IPS DF 4.7 (cell line): ENCODE data around the gene DENND4B.
"Not testable (repeated sequence)": the region's sequence is repeated elsewhere in the genome, so short reads cannot be mapped to it uniquely, and the experiment has no call there.

Experiments
- DNase-seq: peaks from one replicate; pipeline ENCODE4 v3.0.0-alpha.2; 2013; ENCODE audit warnings: low spot score; ENCODE audit errors: extremely low read depth

DENND4B gene

DNA sequence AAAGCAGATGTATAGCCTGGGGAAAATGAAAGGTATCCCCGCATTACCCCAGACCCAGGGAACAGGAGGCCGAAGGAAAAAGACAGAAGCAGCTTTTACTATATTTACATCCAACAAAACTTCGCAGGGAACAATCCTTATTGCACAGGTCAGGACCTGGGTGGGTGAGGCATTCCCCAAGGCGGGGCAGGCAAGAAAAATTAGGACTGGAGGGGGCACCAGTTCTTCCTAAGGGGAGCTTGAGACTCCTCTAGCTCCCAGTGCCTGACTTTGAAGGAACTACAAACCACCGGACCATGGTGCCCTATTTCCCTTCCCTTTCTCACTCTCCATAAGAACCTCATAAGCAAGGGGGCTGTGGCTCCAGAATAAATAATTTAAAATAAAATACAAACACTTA, 17.1 kb downstream of the DENND4B start:
- DNase-seq: no peak

DNA sequence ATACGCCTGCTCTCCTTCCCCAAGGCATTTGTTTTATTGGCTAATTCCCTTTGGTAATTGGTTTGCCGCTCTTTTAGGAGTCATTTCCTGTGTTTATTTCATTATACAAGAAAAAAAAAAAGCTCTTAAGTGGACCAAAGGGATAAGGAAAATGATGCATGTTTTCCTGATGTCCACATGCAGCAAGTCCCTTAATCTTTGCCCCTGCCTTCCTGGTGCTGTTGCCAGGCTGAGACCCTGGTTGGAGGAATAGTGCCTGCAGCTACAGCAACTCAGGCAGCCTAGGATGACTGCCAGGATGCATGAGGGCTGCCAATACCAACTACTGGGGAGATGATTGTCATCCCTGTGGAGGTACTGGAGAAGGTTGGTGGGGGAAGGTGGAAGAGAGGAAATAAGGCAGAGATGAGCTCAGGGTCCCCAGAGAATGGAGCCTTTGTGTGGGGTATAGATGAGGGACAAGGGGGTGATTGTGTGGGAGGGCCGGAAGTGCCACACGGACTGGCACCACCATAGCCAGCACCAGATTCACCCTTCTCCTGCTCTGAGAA, 17.7 kb downstream of the DENND4B start:
- no peak for DNase-seq

DNA sequence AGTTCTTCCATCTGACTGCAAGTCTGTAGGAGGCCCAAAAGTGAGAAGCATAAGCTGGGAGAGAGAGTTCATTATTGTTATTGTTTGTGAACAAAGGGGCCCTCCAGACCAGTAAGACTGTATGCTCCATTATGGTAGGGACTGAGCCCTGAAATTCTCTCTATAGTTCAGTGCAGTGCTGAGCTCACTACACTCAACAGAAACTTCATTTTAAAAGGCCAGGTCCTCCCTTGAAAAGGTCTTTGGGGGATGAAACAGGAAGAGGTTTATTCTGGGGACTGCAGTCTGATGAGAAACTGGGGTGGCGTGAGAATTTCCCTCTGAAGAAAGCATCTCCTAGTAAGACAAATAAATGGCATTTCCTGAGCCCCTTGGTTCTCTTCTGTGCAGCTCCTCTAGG, 18.3 kb downstream of the DENND4B start:
- DNase-seq: no peak

DNA sequence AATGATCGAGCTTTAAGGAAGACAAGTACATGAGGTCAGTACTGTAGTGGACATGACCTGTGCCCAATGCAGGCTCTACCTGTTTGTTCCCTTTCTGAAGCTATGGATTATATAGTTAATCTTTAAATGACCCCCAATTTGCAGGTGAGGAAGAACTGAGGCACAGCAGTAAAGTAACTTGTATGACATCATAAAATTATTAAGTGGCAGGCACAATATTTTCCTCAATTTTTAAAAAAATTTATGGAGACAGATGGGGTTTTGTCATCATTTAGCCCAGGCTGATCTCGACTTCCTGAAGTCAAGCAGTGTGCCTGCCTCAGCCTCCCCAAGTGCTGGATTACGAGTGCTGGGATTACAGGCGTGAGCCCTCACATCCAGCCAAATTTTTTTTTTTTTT, 20.1 kb downstream of the DENND4B start:
- no peak for DNase-seq

DNA sequence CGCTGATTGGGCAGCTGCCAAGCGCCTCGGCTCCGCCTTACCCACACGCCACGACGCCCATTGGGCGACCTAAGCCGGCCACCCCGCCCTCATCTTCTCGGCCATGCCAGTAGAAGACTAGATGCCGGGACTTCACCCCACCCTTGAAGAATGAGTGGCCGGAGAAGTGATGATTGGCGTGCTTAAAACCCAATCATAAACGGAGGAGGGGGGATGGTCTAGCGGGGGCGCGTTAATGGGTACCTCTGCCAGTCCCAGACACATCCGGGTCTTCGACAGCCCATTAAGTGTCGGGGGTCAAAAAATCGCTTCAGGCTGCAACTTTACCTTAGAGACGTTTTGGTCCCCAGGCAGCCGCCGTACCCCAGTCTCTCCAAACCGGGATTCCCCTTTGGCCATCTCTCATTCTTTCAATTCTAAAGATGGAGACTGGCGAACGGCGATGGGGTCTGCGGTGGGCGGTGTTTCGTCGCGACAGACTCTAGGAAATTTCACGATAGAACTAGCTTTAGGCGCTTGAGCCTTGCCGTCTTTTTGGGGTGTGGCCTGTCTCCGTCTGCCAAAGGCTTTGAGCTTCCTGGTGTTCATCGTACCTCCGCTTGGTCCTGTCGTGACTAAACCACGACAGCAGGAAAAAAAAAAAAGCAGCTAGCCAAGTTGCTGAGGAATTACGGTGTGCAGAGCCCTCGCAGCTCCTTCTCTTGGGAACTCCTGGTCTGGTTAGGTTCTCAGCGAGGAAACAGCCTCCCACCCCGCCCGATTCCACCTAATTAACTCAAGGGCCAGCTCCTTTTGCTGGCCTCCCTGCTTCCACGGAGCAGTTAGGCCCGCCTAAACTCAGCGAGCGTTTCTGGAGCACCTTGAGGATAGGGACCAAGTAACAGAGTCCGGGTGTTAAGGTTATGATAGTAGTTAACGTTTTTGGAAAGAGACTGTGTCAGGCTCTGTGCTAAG, 23.3 kb downstream of the DENND4B start, which contains the start of gene GATAD2B:
TSS of gene GATAD2B (minus strand) at position 1 of the 954 bp plus-strand sequence. CDS start 94,625 bp downstream, outside the sequence.
- DNase-seq: peak; percentile 99

DNA sequence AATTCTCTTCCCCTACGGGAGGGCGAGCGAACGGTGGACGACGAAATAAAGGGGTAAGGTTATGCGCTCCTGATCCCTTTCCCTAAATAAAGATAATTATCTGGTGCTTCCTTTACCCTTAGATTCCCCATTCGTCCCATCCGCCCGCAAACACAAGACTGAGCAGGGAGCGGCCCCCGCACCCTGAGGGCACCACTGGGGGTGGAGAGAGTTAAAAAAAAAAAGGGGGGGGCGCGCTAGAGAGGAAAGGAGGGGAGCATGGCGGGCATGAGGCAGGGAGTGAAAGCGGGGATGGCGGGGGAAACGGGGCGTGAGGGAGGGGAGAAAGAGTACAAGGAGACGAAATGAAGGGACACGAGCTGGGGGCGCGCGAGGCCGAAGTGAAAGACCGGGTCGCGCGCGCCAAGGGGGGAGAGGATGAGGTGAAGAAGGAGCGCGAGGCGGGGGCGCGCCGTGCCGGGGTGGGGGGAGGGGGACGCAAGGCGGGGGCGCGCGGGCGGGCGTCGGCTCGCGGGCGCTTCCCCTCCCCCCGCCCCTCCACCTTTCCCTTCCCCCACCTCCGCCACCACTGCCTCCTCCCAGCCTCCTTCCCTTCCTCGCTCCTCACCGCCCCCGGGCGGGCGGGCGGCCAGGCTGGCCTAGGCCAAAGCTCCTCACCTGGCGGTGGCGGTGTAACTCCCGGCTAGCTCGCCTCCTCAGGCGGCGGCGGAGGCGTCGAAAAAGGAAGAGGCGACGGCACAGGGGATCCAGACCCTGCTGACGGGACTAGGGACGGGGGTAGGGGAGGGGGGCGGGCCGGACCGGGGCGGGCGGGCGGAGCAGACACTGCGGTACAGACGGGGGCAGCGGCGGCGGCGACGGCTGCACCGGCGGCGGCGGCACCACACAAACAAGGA, 24.2 kb downstream of the DENND4B start:
- DNase-seq: no peak

DNA sequence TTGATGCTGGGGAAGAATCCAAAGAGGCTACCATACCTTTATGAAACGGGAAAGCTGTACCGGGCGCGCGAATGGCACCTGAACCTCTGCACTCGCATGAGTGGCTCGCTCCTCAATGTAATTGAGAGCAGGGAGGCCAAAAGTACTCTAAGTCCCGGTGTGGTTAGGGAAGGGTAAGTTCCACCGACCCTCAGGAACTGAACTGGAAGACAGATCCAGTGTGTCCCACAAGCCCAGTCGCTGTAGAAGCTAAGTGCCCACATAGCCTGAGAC, 24.8 kb downstream of the DENND4B start:
- DNase-seq: no peak

DNA sequence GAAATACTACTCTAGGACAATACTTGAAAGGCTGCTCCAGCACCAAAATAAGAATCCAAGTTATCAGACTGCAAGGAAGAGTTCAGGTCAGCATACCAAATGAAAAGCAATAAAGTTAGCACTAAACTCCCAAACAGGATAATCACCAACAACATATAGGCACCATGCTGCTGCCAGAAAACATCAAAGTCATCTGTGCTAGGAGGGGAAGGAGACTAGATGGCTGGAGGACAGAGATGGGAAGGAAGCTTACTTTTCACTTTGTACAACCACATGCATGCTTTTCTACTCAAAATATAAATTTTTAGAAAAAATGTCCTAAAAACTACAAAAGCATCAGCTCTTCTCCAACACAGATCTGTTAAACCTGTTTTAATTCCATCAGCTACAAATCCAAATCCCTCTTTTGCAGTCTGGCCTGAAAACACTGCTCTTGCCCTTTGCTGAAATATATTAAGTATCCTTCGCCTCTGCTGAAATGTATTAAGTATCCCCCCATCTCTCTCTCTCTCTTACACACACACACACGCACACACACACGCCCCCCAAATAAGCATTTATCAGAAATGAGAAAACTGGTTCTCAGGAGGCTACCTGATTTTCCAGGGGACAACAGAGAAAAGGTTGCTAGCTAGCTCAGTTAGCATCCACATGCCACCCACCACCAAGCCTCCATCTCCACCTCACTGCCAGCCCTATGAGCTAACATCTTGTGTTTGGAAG, 25.3 kb downstream of the DENND4B start:
- no peak for DNase-seq

DNA sequence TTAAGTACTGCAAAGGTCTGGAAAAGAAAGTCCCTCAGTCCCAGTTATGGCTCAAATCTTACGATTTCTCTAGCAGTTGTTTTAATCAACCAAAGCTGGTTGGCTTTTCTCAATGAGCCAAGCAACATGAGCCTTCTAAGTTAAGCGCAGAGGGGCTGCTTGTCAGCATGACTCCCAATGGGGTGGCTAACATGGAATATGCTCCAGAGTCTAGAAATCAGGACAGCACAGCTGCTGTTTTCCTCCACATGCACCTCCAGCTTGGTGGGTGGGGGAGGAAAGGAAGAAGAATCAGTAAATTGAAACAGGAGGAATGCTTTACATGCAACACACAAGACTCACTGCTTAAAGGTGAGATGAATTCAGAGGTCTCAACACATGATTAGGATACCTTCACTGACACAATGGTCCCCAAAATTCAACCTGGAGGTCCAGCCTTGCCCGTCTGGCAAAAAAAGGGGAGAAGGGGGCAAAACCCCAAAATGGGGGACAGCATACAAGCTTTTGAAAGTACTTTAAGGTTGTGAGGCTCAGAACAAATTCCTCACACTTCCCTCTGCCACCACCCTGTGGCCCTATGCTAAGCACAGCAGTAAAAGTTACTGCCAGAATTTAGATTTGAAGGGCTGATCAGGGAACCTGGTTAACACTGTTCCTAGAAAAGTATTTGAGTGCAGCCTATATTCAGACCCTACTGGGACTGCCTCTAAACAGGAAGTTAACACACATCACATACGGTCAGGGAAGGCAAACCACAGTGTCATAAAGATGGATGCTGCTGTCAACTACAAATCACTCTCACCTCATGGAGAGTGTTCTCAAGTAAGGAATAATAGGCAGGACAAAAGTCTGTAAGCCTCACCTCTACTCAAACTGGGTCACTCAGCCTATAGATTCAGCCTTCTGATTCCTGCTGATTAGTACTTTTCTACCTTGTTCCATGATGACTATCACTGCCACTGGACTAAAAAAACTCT, 26.4 kb downstream of the DENND4B start:
- DNase-seq: no peak

DNA sequence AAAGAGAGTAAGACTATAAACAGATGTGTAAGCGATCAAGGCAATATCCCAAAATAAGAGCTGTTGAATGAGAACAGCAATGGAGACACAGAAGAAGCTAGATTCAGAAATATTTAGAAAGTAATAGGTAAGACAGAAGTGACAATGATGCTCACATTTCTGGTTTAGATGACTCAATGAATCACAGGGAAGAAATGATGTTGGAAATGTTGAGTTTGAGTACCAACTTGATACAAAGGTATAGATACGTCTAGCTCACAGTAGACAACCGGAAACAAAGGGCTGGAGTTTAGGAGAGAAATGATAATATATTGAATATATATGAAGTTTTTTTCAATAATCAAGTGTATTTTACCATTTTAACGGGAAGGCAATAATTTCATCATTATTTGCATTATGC, 30.2 kb downstream of the DENND4B start:
- DNase-seq: no peak

DNA sequence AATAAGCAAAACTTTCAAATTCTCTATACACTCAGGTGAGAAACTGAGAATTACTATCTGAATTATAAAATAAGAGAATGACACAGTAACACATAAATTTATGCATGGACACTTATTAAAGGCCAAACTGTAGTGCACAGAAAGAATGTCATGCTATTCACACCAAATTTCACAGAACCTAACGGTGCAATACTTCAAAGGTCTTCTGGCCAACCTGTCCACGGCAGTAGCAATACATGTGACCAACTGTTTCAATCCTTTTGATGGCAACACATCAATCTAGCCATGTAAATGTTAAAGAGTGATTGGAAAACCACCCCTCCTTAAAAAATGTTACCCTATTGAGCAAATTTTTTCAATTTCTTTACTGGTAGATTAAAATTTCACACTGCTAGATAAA, 34.2 kb downstream of the DENND4B start:
- DNase-seq: no peak

DNA sequence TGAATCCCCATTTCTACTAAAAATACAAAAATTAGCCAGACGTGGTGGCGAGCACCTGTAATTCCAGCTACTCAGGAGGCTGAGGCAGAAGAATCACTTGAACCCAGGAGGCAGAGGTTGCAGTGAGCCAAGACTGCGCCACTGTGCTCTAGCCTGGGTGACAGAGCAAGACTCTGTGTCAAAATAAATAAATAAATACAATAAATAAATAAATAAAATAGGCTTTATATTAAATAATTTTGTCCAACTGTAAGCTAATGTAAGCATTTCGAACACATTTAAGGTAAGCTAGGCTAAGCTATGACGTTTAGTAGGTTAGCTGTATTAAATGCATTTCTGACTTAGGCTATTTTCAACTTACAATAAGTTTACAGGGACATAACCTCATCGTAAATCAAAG, 36.0 kb downstream of the DENND4B start:
- DNase-seq: not testable (repeated sequence)

DNA sequence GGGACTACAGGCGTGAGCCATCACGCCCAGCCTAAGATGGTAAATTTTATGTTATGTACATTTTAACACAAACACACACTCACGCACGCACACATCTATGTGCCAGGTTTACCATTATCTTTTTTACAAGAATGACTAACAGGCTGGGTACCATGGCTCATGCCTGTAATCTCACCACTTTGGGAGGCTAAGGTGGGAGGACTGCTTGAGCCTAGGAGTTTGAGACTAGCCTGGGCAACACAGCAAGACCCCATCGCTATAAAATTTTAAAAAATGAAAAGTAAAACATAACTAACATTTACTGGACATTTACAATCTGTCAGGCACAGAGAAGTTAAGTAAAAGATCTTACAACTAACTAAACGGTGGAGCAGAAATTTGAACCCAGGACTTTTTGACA, 38.4 kb downstream of the DENND4B start:
- no peak for DNase-seq

DNA sequence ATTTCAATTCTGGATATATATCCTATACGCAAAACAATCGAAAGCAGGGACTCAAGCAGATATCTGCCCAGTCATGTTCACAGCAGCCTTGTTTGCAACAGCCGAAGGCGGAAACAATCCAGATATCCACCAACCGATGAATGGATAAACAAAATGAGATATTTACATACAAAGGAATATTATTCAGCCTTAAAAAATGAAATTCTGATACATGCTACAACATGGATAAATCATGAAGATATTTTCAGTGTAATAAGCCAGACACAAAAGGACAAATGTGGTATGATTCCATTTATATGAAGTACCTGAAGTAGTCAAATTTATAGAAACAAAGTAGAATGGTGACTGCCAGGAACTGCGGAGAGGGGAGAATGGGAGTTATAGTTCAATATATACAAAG, 39.4 kb downstream of the DENND4B start:
- no peak for DNase-seq

DNA sequence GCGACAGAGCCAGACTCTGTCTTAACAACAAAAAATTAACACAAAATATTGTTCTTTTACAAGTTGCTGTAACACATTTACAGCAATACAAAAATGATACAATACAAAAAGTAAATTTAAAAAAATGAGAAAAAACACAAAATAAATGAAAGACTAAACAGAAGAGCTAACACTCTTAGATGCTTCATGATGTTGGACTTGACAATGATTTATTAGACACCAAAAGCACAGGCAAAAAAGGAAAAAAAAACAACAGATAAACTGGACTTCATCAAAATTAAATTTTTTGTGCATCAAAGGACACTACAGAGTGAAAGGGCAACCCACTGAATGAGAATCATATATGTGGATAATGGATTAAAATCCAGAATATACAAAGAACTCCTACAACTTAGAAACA, 40.1 kb downstream of the DENND4B start:
- no peak for DNase-seq

DNA sequence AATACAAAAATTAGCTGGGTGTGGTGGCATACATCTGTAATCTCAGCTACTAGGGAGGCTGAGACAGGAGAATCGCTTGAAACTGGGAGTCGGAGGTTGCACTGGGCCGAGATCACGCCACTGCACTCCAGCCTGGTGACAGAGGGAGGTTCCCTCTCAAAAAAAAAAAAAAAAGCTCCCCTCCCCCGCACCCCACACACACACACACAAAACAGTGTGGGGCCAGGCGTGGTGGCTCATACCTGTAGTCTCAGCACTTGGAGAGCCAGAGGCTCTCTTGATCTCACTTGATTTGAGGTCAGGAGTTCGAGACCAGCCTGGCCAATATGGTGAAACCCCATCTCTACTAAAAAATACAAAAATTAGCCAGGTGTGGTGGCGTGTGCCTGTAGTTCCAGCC, 40.6 kb downstream of the DENND4B start:
- DNase-seq: not testable (repeated sequence)

DNA sequence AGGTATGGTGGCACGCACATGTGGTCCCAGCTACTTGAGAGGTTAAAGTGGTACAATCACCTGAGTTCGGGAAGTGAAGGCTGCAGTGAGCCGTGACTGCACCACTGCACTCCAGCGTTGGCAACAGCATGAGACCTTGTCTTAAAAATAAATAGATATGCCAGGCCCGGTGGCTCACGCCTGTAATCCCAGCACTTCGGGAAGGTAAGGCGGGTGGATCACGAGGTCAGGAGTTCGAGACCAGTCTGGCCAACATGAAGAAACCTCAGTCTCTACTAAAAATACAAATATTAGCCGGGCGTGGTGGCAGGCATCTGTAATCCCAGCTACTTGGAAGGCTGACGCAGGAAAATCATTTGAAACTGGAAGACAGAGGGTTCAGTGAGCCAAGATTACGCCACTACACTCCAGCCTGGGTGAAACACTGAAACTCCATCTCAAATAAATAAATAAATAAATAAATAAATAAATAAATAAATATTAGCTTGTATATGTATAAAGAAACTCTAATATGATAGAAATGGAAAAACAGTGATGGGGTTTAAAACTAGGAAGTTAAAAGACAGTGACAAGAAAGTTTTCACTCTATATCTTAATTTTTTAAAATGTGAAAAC, 42.6 kb downstream of the DENND4B start:
- no peak for DNase-seq

DNA sequence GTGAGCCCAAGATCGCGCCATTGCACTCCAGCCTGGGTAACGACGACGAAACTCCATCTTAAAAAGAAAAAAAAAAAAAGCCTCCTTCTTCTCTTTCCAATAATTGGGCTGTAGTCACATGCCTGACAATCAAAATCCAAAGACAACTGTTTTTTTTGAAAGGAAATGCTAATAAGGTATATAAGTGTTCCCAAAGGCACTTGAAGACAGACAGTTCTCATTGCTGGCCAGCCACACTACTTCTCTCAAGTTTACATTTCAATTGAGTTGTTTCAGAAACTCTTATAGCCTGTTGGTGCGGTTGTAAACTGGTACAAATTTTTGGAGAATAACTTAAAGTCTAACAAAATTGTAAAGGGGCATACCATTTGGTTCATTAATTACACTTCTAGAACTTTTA, 47.0 kb downstream of the DENND4B start:
- no peak for DNase-seq

DNA sequence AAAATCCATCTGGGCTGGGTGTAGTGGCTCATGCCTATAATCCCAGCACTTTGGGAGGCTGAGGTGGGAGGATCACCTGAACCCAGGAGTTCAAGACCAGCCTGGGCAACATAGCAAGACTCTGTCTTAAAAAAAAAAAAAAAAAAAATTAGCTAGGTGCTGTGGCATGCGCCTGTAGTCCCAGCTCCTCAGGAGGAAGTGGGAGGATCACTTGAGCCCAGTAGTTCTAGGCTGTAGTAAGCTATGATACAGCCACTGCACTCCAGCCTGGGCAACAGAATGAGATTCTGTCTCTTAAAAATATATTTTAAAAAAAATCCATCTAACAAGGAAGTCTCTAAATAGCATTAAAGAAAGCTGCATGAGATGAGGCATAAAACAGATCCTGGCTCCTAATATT, 50.7 kb downstream of the DENND4B start:
- DNase-seq: not testable (repeated sequence)

DNA sequence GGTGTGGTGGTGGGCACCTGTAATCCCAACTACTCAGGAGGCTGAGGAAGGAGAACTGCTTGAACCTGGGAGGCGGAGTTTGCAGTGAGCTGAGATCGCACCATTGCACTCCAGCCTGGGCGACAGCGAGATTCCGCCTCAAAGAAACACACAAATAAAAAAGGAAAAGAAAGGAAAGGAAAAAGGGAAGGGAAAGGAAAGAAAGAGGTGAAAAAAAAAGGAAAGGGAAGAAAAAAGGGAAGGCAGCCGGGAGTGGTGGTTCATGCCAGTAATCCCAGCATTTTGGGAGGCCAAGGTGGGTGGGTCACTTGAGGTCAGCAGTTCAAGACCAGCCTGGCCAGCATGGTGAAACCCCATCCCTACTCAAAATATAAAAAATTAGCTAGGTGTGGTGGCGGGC, 55.5 kb downstream of the DENND4B start:
- not testable (repeated sequence) for DNase-seq
